Kidney (tissue), 14 donors: ENCODE data around the gene PDLIM3. TPM values are rescaled to one million over a fixed set of nuclear protein-coding genes. Genes with fewer than 3 reads are reported as not detected.

Experiments used
- DNase-seq, 5 donors: peaks; one replicate each; pipeline ENCODE4 v3.0.0-alpha.2; 2013 to 2020
- FAIRE-seq: peaks from 2 replicates; lab custom pipeline; 2012; peaks lifted over from hg19 to GRCh38; lab: Jason Lieb, UNC
- H3K27ac ChIP-seq, 2 donors: one replicate each; pipeline ENCODE4 v1.7.0; 2013; ENCODE audit warnings: low read depth in 2 of 2, low read length in 2 of 2, inconsistent platforms in 1 of 2
- H3K27me3 ChIP-seq: one replicate; pipeline ENCODE4 v1.7.1; 2013; ENCODE audit warnings: low read length, inconsistent platforms; ENCODE audit not compliant: control insufficient read depth, insufficient read depth
- H3K36me3 ChIP-seq, 3 donors: one replicate each; pipeline versions ENCODE4 v1.7.0 to v1.7.1; 2013; ENCODE audit warnings: low read length in 3 of 3, control low read depth in 1 of 3, inconsistent platforms in 1 of 3; ENCODE audit not compliant: insufficient read depth in 3 of 3, control insufficient read depth in 2 of 3
- H3K4me1 ChIP-seq, 3 donors: one replicate each; pipeline versions ENCODE4 v1.7.0 to v1.7.1; 2013; ENCODE audit warnings: low read length in 3 of 3, inconsistent platforms in 1 of 3, low read depth in 1 of 3; ENCODE audit not compliant: control insufficient read depth in 2 of 3, insufficient read depth in 2 of 3
- H3K4me3 ChIP-seq, 3 donors: one replicate each; pipeline versions ENCODE4 v1.7.0 to v1.8.1; 2013; ENCODE audit warnings: low read length in 3 of 3, control low read depth in 1 of 3, inconsistent platforms in 1 of 3
- H3K9ac ChIP-seq, 3 donors: one replicate each; pipeline versions ENCODE4 v1.7.0 to v1.7.1; 2013; ENCODE audit warnings: low read length in 3 of 3, control low read depth in 1 of 3, inconsistent platforms in 1 of 3
- H3K9me3 ChIP-seq, 3 donors: one replicate each; pipeline versions ENCODE4 v1.7.0 to v1.7.1; 2013; ENCODE audit warnings: low read length in 3 of 3, control low read depth in 1 of 3, inconsistent platforms in 1 of 3; ENCODE audit not compliant: control insufficient read depth in 2 of 3, insufficient read depth in 1 of 3
- intact Hi-C: fragments of 100-400 bp; cut with DNase I; formaldehyde crosslinking; loops from one replicate; pipeline ENCODE4 v1.11.1; 2022
- polyA plus RNA-seq: library from polyadenylated mRNA; stranded (reverse); fragments of 350-450 nt; fragmentation: Illumina TruSeq; extraction: RNeasy Lipid Tissue Mini Kit (QIAGEN cat#74804); gene quantifications from one replicate; pipeline ENCODE4 v1.2.3, GENCODE V29; 2014; ENCODE audit warnings: low read depth, low replicate concordance; ENCODE audit not compliant: insufficient read depth
- total RNA-seq: library from RNA; stranded (reverse); fragmentation: NEBNext Ultra II Directional; extraction: Animal tissue kit (Norgen Biotek cat#: 25700); gene quantifications from one replicate; pipeline ENCODE4 v1.2.1, GENCODE V29; 2021
- TF ChIP-seq, protein P1 (sequence below): IDR thresholded peaks from 3 replicates; pipeline ENCODE4 v1.5.1; 2012; ENCODE audit warnings: mild to moderate bottlenecking, moderate library complexity, borderline replicate concordance; ENCODE audit not compliant: insufficient read depth; ENCODE audit errors: extremely low read depth
- donor health status: control.
- donor health status: control.
- donor health status: control.
- donor health status: control.
- donor health status: control.
- donor health status: DM: yes; HTN: yes; CAD: no.
- donor health status: Normal renal cell carcinoma (clear cell type).

PDLIM3 gene
- total and polyA plus RNA-seq, 2 donors from 2014 or later: 10.8 to 19.6 TPM

DNA sequence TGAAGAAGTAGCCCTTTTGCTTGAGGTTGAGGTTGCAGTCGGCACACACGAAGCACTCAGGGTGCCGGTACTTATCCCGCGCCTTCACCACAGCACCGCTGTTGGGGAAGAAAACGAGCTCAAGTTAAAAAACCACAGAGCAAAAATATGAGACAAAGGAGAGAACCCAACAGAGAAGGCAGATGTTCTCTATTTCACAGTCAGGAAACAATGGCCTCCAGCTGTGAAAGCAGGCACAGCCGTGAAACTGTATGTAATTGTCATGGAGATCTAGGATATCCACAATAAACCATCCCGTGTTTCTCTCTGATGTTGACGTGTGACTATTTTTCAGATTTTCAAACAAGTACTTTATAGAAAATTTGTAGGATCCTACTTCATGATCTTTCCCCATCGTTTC, 32.9 kb downstream of the PDLIM3 start:
- no peaks in the 10 kb centered on the region for H3K27me3 ChIP-seq
- DNase-seq (no peak), FAIRE-seq (no peak)
- intact Hi-C loops: no loop called here
- peaks cover 3 to 6% (median 4%) of the 10 kb centered on the region in 3 donors for H3K4me1 ChIP-seq
- H3K9me3 ChIP-seq: peaks cover 0 to 8% (median 0%) of the 10 kb centered on the region in 3 donors
- no peak overlapping the region for H3K27ac ChIP-seq
- TF ChIP-seq, protein P1, sequence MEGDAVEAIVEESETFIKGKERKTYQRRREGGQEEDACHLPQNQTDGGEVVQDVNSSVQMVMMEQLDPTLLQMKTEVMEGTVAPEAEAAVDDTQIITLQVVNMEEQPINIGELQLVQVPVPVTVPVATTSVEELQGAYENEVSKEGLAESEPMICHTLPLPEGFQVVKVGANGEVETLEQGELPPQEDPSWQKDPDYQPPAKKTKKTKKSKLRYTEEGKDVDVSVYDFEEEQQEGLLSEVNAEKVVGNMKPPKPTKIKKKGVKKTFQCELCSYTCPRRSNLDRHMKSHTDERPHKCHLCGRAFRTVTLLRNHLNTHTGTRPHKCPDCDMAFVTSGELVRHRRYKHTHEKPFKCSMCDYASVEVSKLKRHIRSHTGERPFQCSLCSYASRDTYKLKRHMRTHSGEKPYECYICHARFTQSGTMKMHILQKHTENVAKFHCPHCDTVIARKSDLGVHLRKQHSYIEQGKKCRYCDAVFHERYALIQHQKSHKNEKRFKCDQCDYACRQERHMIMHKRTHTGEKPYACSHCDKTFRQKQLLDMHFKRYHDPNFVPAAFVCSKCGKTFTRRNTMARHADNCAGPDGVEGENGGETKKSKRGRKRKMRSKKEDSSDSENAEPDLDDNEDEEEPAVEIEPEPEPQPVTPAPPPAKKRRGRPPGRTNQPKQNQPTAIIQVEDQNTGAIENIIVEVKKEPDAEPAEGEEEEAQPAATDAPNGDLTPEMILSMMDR: no peak
- H3K9ac ChIP-seq: no peak overlapping the region
- no peaks in the 10 kb centered on the region for H3K36me3 ChIP-seq
- no peak overlapping the region for H3K4me3 ChIP-seq

DNA sequence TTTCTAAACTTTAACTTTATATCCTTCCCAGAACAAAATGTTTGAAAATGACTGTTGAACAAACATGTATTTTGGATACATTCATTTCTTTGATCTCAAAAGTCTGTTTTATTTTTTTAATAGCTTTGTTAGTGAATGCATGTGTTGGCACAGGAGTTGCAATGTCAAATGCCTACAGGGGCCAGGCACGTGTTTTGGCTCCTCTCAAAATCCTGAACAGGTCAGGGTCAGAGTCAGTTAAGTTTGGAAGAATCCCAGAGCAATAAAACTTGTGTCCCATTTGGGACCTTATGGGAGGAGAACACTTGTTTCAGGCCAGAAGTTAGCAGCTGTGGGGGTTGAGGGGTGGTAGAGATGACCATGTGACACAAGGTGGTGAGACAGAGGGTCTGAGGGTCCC, 34.7 kb downstream of the PDLIM3 start:
- FAIRE-seq: no peak
- H3K9ac ChIP-seq: no peak overlapping the region
- no peak overlapping the region for H3K4me3 ChIP-seq
- intact Hi-C loops: no loop called here
- peaks cover 0 to 8% (median 0%) of the 10 kb centered on the region in 3 donors for H3K9me3 ChIP-seq
- peaks cover 3 to 6% (median 4%) of the 10 kb centered on the region in 3 donors for H3K4me1 ChIP-seq
- TF ChIP-seq, protein P1: no peak
- no peak overlapping the region for H3K27ac ChIP-seq
- no peak for DNase-seq
- no peaks in the 10 kb centered on the region for H3K27me3 ChIP-seq
- no peaks in the 10 kb centered on the region for H3K36me3 ChIP-seq

DNA sequence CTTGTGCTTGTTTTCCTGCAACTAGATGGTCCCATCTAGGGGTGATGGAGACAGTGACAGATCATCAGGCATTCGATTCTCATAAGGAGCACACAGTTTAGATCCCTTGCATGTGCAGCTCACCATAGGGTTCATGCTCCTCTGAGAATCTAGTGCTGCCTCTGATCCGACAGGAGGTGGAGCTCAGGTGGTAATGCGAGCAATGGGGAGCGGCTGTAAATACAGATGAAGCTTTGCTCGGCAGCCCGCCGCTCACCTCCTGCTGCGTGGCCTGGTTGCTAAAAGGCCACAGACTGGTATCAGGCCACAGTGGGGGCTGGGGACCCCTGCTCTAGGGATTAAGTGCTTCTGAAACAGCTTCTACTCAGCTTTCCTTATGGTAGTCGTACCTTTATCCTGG, 35.3 kb downstream of the PDLIM3 start:
- intact Hi-C loops: no loop called here
- Histone ChIP-seq H3K27me3 (no peaks in the 10 kb centered on the region), H3K9me3 (peaks cover 0 to 8% (median 0%) of the 10 kb centered on the region in 3 donors), H3K27ac (no peak overlapping the region), H3K4me3 (no peak overlapping the region), H3K4me1 (peaks cover 3 to 5% (median 4%) of the 10 kb centered on the region in 3 donors), H3K9ac (no peak overlapping the region), H3K36me3 (no peaks in the 10 kb centered on the region)
- FAIRE-seq (no peak), DNase-seq (no peak)
- TF ChIP-seq, protein P1: no peak

DNA sequence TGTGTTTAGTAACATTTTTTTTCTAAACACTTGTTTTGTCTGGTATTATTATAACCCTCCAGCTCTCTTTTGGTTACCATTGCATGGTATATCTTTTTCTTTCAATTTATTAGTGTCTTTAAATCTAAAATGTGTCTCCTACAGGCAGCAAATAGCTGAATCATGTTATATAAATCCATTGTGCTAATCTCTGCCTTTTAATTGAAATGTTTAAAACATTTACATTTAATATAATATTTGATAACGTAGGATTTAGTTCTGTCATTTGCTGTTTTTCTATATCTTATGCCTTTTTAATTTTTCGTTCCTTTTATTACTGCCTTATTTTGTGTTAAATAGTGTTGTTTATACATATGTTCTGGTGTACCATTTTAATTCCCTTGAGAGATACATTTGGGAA, 46.7 kb downstream of the PDLIM3 start:
- FAIRE-seq (peak; percentile 52), DNase-seq (no peak)
- intact Hi-C loops: no loop called here
- no peak overlapping the region for H3K27ac ChIP-seq
- no peaks in the 10 kb centered on the region for H3K27me3 ChIP-seq
- no peak overlapping the region for H3K4me3 ChIP-seq
- TF ChIP-seq, protein P1: no peak
- no peaks in the 10 kb centered on the region for H3K36me3 ChIP-seq
- peaks cover 0 to 5% (median 1%) of the 10 kb centered on the region in 3 donors for H3K9me3 ChIP-seq
- no peaks in the 10 kb centered on the region for H3K4me1 ChIP-seq
- no peak overlapping the region for H3K9ac ChIP-seq
